Fibroblast of skin of right quadriceps (primary cell): ENCODE results near the gene KIF3B.
"Not testable (repeated sequence)": the region's sequence is repeated elsewhere in the genome, so short reads cannot be mapped to it uniquely, and the experiment has no call there.

ENCODE experiments used
- DNase-seq: peaks from one replicate; pipeline ENCODE4 v3.0.0-alpha.2; 2013

The KIF3B gene

DNA sequence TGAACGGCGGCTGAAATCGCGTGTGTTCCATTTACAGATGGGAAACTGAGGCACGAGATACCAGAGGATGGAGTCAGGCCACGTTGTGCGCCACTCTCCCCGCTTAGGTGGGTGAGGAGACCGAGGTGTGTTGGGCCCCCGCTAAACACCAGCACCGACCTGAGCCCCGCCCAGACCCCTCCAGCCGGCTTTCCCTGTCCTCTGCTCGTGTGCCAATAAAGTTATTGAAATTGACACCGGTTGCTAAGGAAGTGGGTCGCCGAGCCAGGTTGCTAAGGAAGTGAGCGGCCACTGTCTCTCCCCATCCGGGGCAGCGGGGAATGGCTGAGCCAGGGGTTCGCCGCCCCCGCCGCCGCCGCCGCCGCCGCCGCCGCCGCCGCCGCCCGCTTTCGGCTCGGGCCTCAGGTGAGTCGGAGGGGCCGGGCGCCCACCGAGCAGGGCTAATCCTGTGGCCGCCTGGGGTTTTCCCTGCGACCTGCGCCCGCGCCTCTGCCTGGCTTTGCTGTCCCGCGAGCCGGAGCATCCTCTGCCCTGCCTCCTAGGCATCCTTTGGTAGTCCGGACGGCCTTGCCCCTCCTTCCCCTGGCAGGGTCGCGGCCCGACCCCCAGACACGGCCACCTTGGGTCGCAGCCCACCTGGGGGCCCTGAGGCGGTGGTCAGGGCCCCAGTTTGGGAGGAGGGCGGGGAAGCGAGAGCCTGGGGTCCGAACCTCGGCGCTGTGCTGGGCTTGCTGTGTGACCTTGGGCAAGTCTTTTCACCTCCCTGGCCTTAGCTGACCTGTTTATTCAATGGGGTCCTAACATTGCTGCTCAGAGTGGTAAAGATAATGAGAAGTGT, at the start of gene KIF3B:
TSS of gene KIF3B (plus strand) at position 291 of the 838 bp plus-strand sequence. CDS start 32,127 bp downstream, outside the sequence.
- peak; percentile 89 for DNase-seq

DNA sequence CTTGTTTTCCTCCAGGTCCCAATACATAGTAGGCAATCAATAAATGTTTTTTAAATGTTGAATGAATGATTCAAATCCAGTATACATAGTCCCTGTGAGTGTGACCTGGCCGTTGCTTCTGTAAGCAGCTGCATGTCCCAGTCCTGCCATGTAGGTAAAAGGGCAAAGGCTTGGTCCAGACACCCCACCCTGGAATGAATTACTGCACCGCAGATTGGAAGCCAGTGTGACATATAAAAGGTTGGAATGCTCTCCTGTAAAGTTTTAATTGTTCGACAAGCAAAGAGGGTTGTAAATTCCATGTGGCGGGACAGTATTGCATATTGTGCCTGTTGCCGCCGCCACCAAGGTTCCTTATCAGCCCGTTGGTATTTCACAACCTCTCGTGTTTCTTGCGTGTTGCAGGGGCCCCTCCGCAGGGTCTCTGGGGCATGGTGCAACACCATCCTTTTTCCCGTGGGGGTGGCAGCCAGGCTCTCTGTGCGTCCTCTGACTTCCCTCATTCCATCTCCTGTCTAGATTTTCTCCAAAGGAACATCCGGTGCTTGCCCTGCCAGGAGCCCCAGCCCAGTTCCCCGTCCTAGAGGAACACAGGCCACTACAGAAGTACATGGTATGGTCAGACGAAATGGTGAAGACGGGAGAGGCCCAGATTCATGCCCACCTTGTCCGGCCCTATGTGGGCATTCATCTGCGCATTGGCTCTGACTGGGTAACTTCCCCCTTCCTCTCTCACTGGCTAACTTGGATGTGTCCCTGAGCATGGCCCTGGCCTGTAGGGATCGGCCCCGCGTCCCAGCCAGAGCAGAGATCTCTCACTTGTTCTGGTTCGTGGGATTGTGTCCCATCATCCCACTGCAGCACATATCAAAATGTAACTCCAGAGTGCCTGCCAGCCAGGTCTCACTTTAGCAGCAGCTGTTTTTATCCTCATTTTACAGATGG, 49.4 kb upstream of the KIF3B start:
- no peak for DNase-seq

DNA sequence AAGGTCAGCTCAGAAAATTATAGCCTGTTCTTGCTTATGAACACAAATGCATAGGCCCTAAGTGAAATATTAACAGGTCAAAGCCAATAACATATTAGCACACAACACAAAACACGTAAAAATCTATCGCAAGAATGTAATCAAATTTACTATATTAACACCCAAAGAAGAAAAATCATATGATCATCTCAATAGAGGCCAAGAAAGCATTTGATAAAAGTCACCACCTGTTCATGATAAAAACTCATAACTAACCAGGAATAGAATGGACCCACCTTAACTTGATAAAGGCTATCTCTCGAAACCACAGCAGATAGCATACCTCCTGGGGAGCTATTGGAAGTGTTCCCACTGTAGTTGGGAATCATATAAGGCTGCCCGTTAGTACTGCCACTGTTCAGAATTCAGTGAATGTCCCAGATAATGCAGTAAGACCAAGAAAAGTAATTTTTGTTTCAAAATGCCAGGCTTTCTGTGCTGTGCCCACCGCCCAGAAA, 48.2 kb upstream of the KIF3B start:
- no peak for DNase-seq

DNA sequence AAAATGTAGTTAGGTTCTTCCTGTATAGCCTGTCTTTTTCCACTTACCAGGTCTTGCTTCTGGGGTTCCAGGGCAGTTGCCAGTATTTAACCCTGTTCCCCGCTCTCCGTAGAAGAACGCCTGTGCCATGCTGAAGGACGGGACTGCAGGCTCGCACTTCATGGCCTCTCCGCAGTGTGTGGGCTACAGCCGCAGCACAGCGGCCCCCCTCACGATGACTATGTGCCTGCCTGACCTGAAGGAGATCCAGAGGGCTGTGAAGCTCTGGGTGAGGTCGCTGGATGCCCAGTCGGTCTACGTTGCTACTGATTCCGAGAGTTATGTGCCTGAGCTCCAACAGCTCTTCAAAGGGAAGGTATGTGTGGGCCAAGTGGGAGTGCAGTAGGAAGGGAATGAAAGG, 46.7 kb upstream of the KIF3B start:
- DNase-seq, result no peak

DNA sequence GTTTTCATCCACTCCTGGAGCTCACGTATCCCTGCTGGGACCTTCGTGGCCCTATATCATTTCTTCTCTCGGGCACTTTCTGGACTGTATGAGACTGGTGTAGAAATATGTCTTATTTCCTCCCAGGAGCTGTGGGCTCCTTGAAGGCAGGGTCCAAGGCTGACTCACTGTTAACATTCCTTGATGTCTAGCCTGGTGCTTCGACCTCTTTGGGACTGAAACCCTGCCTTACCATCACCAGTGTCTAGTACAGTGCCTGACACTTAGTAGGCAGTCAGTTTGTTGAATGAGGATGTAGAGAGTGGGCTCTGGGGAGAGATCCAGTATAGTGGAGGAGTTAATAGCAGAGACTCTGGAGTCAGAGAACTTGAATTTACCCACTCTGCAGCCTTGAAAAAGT, 46.2 kb upstream of the KIF3B start:
- no peak for DNase-seq

DNA sequence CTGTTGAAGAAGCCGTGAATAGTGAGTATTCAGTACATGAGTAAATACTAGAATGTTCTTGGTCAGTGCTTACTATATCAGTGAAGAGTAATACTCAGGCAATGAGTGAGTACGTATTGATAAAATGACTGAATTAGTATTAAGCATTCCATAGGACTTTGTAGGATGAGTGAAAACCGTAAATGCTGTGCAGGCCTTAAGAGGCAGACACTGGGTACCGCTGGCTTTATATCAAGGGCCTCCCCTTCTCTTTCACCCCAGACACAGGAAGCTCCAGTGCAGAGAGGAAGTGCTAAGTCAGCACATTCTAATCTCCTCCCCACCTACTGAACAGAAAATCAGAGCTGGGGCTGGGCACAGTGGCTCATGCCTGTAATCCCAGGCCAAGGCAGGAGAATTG, 45.6 kb upstream of the KIF3B start:
- peak; percentile 35 for DNase-seq

DNA sequence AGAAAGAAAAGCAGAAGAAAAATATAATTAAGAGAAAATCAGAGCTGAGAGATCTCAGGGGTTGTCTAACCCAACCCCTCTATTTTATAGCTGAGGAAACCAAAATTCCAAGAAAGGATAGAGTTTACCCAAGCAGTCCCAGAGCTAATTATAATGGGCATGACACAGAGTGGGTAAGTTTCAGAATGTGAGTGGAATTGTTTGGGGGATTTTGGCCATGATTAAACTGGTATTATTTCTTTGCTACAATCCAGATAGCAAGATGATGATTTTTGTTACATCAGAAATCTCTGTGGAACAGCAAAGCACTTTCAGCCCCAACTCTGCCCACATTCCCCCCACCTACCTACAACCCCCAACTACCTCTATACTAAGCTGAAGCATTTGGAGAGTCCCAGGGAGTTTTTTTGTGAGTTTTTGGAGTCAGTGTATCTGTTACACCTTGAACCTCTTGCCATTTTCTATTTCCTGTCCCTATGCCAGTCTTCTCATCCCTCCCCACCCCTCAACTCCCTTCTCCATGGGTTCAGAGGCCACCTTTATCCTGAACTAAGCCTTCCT, 45.0 kb upstream of the KIF3B start:
- DNase-seq, result no peak

DNA sequence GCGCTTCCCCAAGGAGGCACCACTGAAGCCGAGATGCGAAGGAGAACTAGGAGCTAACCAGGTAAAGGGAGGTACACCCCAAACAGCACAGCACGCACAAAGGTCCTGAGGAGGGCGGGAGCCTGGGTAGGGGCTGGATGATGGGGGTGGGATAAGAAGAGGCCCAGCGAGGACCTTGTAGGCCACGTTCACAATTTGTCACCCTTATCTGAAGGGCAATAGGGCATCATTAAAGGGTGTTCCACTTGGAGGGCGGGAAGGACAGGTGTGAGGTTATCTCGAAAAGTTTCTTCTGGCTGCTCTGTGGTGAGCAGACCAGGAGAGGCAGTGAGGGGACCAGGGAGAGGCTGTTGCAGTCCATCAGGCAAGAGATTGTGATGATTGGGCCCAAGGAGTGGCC, 44.2 kb upstream of the KIF3B start:
- no peak for DNase-seq

DNA sequence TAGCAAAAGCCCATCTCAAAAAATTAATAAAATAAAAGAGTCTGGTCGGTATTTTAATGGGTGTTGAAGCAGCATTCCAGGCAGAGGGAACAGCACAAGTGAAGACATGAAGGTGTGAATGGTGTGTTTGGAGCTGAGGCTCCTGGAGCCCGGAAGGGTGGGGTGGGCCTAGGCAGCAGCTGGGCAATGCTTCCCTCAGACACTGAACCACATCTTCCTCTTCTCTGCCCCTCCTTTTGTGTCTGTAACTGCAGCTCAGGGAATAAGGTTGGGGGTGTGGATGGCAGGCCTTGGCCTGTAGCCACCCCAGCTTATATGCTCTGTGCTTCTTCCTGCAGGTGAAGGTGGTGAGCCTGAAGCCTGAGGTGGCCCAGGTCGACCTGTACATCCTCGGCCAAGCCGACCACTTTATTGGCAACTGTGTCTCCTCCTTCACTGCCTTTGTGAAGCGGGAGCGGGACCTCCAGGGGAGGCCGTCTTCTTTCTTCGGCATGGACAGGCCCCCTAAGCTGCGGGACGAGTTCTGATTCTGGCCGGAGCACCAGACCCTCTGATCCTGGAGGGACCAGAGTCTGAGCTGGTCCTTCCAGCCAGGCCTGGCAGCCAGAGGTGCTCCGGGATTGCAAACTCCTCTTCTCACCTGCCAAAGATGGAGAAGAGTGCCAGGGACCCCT, 43.2 kb upstream of the KIF3B start:
- no peak for DNase-seq

DNA sequence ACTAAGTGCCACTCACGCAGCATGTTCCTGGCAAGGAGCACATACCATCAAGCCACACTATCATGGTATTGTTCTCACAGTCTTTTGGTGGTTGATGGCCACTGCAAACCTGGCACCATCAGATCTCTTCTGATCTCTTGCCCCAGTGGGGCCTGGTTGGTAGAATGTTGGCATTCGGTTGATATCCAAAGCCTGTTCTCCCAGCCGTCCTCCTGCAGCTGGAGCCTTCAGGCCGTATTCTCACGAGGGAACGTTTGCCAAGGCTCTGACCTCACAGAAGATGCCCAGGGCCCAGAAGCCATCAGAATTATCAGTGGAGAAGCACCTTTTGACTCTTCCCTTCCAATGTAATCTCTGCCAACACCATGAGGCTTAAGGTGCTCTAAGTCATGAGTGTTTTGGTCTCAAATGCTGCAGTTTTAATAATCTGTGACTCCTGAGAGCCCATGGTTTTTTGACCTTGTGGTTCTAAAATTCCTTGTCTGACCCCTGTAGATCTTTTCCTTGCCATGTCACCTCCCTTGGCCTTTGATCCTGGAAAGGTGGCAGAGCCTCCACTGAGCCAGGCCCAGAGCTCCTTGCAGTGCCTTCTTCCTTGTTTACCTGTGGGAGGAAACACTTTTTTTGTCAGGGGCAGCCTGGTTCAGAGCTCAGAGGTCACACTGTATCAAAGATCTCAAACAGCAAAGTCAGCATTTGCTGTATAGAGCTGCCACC, 42.0 kb upstream of the KIF3B start:
- DNase-seq, result no peak

DNA sequence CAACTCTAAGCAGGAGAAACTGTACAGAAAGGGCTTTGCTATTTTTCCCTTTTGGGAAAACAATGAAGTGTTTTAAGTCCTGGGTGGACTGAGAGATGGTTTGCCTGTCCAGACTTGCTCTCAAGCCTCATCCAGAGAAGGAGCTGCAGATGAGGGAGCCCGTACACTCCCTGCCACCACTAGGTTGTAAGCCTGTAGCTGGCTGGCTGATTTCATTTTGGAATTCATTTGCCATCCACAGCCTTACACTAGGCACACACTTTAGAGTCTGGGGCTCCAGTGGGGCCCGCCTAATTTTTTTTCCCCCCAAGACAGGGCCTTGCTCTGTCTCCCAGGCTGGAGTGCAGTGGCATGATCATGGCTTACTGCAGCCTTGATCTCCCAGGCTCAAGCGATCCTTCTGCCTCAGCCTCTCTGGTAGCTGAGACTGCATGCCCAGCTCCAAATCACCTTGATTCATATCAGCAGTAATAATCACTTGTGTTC, 41.4 kb upstream of the KIF3B start:
- DNase-seq, result no peak

DNA sequence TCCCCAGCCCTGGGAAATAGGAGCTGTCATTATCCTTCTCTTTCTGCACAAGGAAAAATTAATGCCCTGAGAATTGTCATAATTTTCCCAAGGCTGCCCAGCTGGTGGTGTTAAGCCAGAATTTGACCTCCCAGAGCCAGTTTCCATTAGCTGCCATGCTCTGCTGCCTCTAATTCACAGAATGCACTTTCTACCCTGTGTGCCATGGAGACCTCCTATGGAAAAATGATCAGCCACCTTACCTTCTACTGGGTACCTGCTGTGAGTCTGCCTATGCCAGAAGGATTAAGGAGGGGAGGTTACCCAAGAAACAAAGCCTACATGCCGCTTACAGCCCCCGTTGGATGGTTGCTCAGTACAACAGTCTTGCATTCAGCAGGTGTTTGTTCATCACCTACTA, 40.6 kb upstream of the KIF3B start:
- DNase-seq, result no peak

DNA sequence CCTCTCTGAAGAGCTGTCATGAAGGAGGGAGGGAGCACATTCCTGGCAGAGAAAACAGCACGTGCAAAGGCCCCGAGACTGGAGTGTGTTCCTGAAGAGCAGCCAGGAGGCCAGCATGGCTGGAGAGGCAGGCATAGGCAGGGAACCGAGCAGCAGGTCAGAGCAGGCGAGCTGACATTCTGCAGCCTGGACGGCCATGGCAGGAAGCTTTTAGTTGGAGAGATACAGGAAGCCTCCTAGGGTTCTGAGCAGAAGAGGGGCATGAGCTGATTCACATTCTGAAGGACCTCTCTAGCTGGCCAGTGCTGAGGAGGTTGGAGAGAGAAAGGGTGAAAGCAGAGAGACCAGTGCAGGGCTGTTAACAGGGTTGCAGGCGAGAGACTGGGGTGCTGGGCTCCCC, 40.0 kb upstream of the KIF3B start:
- no peak for DNase-seq

DNA sequence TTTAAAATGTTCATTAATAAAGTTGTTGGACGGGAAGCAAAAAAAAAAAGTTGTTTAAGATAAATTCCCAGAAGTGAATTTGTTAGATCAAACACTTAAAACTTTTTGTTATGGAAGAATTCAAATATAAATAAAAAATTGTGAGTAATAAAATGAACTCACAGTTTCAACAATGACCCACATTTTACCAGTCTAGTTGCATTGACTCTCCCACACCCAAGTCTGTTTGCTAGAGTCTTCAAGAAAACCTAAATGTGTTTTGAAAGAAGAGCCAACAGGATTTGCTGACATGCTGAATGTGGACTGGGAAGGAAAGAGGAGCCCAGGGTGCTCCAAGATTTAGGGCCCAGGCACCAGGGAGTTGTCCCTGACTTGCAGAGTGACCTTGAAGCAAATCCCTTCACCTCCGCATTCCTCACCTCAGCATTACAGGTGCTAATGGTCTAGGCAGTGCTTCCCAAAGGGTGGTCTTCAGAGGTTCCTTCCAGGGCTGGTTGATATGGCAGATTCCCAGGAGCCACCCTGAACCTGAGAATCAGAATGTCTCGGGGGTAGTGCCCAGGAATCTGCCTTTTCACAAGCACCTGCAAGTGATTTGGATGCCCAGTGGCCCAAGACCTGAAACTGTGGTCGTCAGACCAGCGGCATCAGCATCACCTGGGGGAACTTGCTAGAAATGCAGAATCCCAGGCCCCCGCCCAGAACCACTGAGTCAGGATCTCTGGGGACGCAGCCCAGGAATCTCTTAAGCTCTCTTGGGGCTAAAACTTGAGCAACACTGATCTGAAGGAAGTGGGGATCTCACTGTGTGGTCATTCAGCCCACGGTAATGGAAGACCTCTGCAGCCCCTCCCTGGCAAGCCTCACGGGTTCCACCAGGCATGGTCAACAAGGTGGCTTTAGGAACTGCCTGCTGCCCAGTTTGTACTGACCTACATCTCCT, 38.7 kb upstream of the KIF3B start:
- no peak for DNase-seq

DNA sequence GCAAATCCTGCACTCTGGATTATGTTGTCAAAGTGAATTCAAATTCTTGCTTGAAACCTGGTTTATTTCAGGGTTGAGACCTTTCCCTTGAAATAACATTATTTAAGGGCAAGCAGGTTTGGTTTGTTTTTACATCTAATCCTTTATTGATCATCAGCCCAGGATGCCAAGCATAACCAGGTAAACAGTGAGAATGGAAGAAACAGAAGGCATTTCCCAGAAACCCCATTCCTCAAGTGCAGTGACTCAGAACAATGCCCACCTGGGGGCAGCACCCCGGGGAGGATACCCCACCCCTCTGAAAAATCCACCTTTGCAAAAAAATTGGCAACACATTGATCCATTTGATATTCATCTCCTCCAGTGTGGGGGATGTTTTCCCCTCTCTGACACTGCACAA, 37.2 kb upstream of the KIF3B start:
- DNase-seq, result no peak

DNA sequence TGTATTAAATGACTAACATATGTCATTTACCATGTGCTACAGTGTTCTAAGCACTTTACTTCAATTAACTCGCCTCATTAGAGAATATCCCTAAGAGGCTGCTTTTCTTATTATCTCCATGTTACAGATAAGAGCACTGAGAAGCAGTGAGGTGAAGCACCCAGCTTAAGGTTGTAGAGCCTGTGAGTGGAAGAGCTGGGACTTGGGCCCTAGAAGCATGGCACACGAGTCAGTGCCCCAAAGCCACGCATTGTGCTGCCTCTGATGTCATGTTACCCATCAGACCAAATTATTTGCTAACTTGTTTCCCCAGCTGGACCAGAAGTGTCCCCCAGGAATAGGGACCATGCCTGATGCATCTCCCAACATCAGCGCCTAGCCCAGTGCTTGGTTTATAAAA, 35.6 kb upstream of the KIF3B start:
- no peak for DNase-seq

DNA sequence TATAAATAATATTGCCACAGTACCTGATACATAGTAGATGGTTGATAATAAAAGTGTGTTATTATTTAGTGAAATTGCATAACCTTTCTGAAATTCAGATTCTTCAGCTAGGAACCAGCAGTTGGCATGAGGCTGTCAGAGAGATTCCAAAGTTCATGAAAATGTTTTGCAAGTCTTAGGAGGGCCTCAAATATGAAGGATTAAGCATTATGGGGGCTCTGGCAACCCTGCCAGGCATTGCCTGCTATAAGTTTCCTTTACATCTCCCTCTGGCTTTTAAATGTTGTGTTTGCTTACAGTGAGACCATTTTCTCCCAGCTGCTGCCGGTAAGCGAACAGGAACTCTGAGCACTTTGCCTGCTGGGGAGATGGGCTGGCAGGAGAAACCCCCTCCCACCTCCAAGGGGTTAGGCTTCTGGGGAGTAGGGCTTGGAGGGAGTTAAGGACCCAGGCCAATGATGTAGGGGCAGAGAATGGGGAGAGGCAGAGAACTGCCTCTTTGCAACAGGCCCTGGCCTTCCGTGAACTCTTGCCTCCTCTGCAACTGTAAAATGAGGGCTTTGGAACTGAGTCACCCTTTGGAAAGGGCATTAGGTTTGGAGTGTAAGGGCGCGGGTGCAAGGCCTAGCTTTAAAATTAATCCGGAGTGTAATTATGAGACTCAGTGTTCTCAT, 33.2 kb upstream of the KIF3B start:
- no peak for DNase-seq

DNA sequence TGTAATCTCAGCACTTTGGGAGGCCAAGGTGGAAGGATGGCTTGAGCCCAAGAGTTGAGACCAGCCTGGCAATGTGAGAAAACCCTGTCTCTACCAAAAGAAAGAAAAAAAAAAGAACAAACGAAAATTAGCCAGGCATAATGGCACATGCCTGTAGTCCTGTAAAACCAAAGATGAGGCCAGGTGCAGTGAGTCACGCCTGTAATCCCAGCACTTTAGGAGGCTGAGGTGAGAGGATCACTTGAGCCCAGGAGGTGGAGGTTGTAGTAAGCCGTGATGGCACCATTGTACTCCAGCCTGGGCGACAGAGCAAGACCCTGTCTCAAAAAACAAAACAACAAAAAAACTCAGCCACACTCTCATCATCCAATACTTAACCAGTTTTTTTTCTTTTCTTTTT, 32.5 kb upstream of the KIF3B start:
- DNase-seq, result no peak

DNA sequence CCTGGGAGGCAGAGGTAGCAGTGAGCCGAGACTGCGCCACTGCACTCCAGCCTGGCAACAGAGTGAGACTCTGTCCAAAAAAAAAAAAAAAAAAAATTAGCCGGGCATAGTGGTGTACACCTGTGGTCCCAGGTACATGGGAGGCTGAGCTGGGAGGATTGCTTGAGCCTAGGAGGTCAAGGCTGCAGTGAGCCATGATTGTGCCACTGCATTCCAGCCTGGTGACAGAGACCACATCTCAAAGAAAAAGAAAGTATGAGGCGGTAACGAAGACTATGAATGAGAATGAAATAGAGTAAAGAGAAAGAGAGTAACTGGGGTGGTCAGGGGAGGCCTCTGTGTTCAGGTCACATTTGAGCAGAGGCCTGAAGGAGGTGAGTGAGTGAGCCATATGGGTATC, 31.2 kb upstream of the KIF3B start:
- DNase-seq, result not testable (repeated sequence)

DNA sequence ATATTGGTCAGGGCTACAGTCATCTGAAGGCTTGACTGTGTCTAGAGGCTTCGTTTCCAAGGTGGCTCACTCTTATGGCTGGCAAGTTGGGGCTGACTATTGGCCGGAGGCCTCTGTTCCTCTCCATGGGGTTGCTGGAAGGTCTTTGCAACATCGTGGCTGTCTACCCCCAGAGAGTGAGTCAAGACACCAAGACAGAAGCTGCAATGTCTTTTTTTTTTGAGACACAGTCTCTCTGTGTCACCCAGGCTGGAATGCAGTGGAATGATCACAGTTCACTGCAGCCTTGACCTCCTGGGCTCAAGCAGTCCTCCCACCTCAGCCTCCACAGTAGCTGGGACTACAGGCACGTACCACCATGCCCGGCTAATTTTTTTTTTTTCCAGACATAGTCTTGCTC, 29.4 kb upstream of the KIF3B start:
- DNase-seq, result peak; percentile 9
